Keratinocyte (primary cell): ENCODE measurements around the gene TSPAN18. TPM values are rescaled to one million over a fixed set of nuclear protein-coding genes. Genes with fewer than 3 reads are reported as not detected.

Experiments used
- DNase-seq: peaks from one replicate; pipeline ENCODE4 v3.0.0-alpha.2; 2011; ENCODE audit warnings: low read depth, missing footprints, low spot score
- FAIRE-seq: peaks from 2 replicates; lab custom pipeline; 2011; peaks lifted over from hg19 to GRCh38; lab: Jason Lieb, UNC
- H2AFZ ChIP-seq: 2 replicates; pipeline ENCODE4 v1.6.0; 2012; ENCODE audit warnings: low read length, control low read depth, inconsistent platforms; ENCODE audit not compliant: control insufficient read depth
- H3K27ac ChIP-seq: 2 replicates; pipeline ENCODE4 v1.5.1; 2011; ENCODE audit warnings: low read length; ENCODE audit not compliant: control insufficient read depth, insufficient read depth
- H3K27me3 ChIP-seq: 3 replicates; pipeline ENCODE4 v1.6.0; 2011; ENCODE audit warnings: low read length; ENCODE audit not compliant: control insufficient read depth, insufficient read depth; ENCODE audit errors: extremely low read depth
- H3K36me3 ChIP-seq, 2 experiments: 2 replicates in 1 of 2; 3 replicates in 1 of 2; pipeline ENCODE4 v1.5.1; 2011; ENCODE audit warnings: low read length in 2 of 2, mild to moderate bottlenecking in 1 of 2; ENCODE audit not compliant: control insufficient read depth in 2 of 2, insufficient read depth in 2 of 2; ENCODE audit errors: extremely low read depth in 1 of 2
- H3K4me1 ChIP-seq: 3 replicates; pipeline ENCODE4 v1.5.1; 2011; ENCODE audit warnings: low read length; ENCODE audit not compliant: control insufficient read depth, insufficient read depth; ENCODE audit errors: extremely low read depth
- H3K4me2 ChIP-seq: 3 replicates; pipeline ENCODE4 v1.6.0; 2011; ENCODE audit warnings: low read depth, low read length; ENCODE audit not compliant: control insufficient read depth, insufficient read depth; ENCODE audit errors: extremely low read depth
- H3K4me3 ChIP-seq, 3 experiments: fragments of 200-600 bp in 1 of 3; sonication (generic) in 1 of 3; 2 replicates in 2 of 3; 3 replicates in 1 of 3; pipeline ENCODE4 v1.5.1; 2011 to 2016; ENCODE audit warnings: low read length in 3 of 3, mild to moderate bottlenecking in 3 of 3, control low read depth in 2 of 3, inconsistent platforms in 1 of 3, low read depth in 1 of 3, mixed read lengths in 1 of 3, mixed run types in 1 of 3, moderate library complexity in 1 of 3; ENCODE audit not compliant: control insufficient read depth in 2 of 3, insufficient read depth in 2 of 3; ENCODE audit errors: extremely low read depth in 1 of 3
- H3K79me2 ChIP-seq: 2 replicates; pipeline ENCODE4 v1.6.0; 2012; ENCODE audit warnings: low read length; ENCODE audit not compliant: control insufficient read depth, insufficient read depth
- H3K9ac ChIP-seq: 3 replicates; pipeline ENCODE4 v1.6.0; 2011; ENCODE audit warnings: low read length; ENCODE audit not compliant: control insufficient read depth, insufficient read depth; ENCODE audit errors: extremely low read depth
- H3K9me1 ChIP-seq: 3 replicates; pipeline ENCODE4 v1.6.0; 2011; ENCODE audit warnings: low read length; ENCODE audit not compliant: control insufficient read depth, insufficient read depth; ENCODE audit errors: extremely low read depth
- H3K9me3 ChIP-seq: 2 replicates; pipeline ENCODE4 v1.5.1; 2012; ENCODE audit warnings: low read depth, low read length; ENCODE audit not compliant: control insufficient read depth
- H4K20me1 ChIP-seq: 3 replicates; pipeline ENCODE4 v1.6.0; 2011; ENCODE audit warnings: low read length; ENCODE audit not compliant: control insufficient read depth, insufficient read depth; ENCODE audit errors: extremely low read depth
- CTCF ChIP-seq, 3 experiments: IDR thresholded peaks in 1 of 3; conservative IDR thresholded peaks in 1 of 3; optimal IDR thresholded peaks in 1 of 3; 2 replicates in 2 of 3; 3 replicates in 1 of 3; pipeline versions ENCODE3 to v1.5.1; 2011; ENCODE audit warnings: low read length in 3 of 3, mild to moderate bottlenecking in 3 of 3, moderate library complexity in 2 of 3, control low read depth in 1 of 3, inconsistent platforms in 1 of 3; ENCODE audit not compliant: insufficient read depth in 2 of 3; ENCODE audit errors: extremely low read depth in 1 of 3
- EZH2 ChIP-seq: IDR thresholded peaks from one replicate; pipeline ENCODE4 v1.6.1; 2012; ENCODE audit warnings: inconsistent platforms, mild to moderate bottlenecking, low read length, moderate library complexity
- dilution Hi-C: fragments of 300-500 bp; cut with MboI; formaldehyde crosslinking; loops from one replicate; pipeline ENCODE4 v1.7.0; 2020; ENCODE audit warnings: low sequenced_read_pairs; ENCODE audit not compliant: extremely low pct_ligation_motif_present
- polyA plus RNA-seq, 5 experiments: library from polyadenylated mRNA; depleted of rRNA in 3 of 5; stranded (reverse) in 3 of 5; stranded (forward) in 1 of 5; unstranded in 1 of 5; fragments of >200 nt; gene quantifications; 1 replicate in 1 of 5; 2 replicates in 3 of 5; 3 replicates in 1 of 5; pipeline versions ENCODE4 v1.2.1 to v1.2.3, GENCODE V29; 2011 to 2012; ENCODE audit warnings: missing spikeins in 2 of 5, low read depth in 1 of 5, low replicate concordance in 1 of 5

The TSPAN18 gene
- polyA plus RNA-seq, 1 donor (not counting 4 experiments of a cell fraction or from before 2014, with no cell fraction given), result not detected

GRCh38 chr11:44906649-44907048, 179.9 kb downstream of the TSPAN18 start:
- Histone ChIP-seq H3K27me3 (peaks cover 8% of the 10 kb centered on the region), H3K79me2 (no peaks in the 10 kb centered on the region), H3K9me1 (no peaks in the 10 kb centered on the region), H3K36me3 (no peaks in the 10 kb centered on the region), H3K4me3 (no peak overlapping the region), H3K4me2 (no peak overlapping the region), H2AFZ (no peak overlapping the region), H3K27ac (no peak overlapping the region), H4K20me1 (no peaks in the 10 kb centered on the region), H3K9me3 (no peaks in the 10 kb centered on the region), H3K9ac (no peak overlapping the region), H3K4me1 (no peaks in the 10 kb centered on the region)
- dilution Hi-C loops, result no loop called here
- FAIRE-seq (no peak), DNase-seq (no peak)
- TF ChIP-seq EZH2 (no peak), CTCF (optimal IDR thresholded peaks at IDR 0.05 in 1 of 3, IDR thresholded peaks at IDR 0.05 in 1 of 3, conservative IDR thresholded peaks at IDR 0.05 in 1 of 3; ENCODE audit: extremely low read depth in 1 of 3, insufficient read depth in 2 of 3, low read length in 3 of 3) (no peak)

GRCh38 chr11:44909557-44909956, 182.8 kb downstream of the TSPAN18 start:
- no peaks in the 10 kb centered on the region for H3K36me3 ChIP-seq
- H3K4me1 ChIP-seq, result no peaks in the 10 kb centered on the region
- H3K4me2 ChIP-seq, result no peak overlapping the region
- no peak overlapping the region for H3K27ac ChIP-seq
- no peaks in the 10 kb centered on the region for H3K9me1 ChIP-seq
- H4K20me1 ChIP-seq, result no peaks in the 10 kb centered on the region
- DNase-seq (no peak), FAIRE-seq (no peak)
- H3K9me3 ChIP-seq, result no peaks in the 10 kb centered on the region
- peaks cover 6% of the 10 kb centered on the region for H3K27me3 ChIP-seq
- dilution Hi-C loops, result no loop called here
- H2AFZ ChIP-seq, result no peak overlapping the region
- H3K9ac ChIP-seq, result no peak overlapping the region
- H3K4me3 ChIP-seq, result no peak overlapping the region
- TF ChIP-seq CTCF (optimal IDR thresholded peaks at IDR 0.05 in 1 of 3, IDR thresholded peaks at IDR 0.05 in 1 of 3, conservative IDR thresholded peaks at IDR 0.05 in 1 of 3; ENCODE audit: extremely low read depth in 1 of 3, insufficient read depth in 2 of 3, low read length in 3 of 3) (no peak), EZH2 (no peak)
- H3K79me2 ChIP-seq, result no peaks in the 10 kb centered on the region
